OCI-LY3 (cell line): ENCODE data around the gene PERCC1.

Experiments
- CTCF ChIP-seq: fragments of 200-600, 300-600 bp; sonication (generic); IDR thresholded peaks from 2 replicates; pipeline ENCODE4 v1.5.1; 2014; ENCODE audit warnings: antibody characterized with exemption, low read length, low read depth
- EZH2phosphoT487 ChIP-seq: fragments of 200-600 bp; shearing (Covaris generic); IDR thresholded peaks from 2 replicates; pipeline ENCODE4 v1.6.1; 2018; ENCODE audit warnings: antibody characterized with exemption, mixed run types, low read depth

GRCh38 chr16:1451702-1452392 lies 21.0 kb downstream of the PERCC1 start:
- TF ChIP-seq CTCF (no peak), EZH2phosphoT487 (no peak)
